ENCODE data around the gene NHSL2.
A peak's percentile ranks its signal among the peaks of the same experiment; 100 is the strongest.
"Not testable (repeated sequence)": the region's sequence is repeated elsewhere in the genome, so short reads cannot be mapped to it uniquely, and the experiment has no call there.

NHSL2 gene

GRCh38 chrX:71910643-71910985 is at the start of gene NHSL2:
NHSL2 (plus strand) TSS chrX:71910845.
- DNase-seq: no peak

GRCh38 chrX:71867680-71868079 is 43.0 kb upstream of the NHSL2 start:
- DNase-seq: no peak

- DNase-seq: peak in 1 of 2 experiments; percentile 18
Observed at GRCh38 chrX:71869566-71869965, 41.1 kb upstream of the NHSL2 start.

GRCh38 chrX:71870208-71871098 is 40.2 kb upstream of the NHSL2 start:
- DNase-seq: peak; percentile 30 to 32

GRCh38 chrX:71871367-71871766 is 39.3 kb upstream of the NHSL2 start:
- peak; percentile 39 to 58 for DNase-seq

- DNase-seq: no peak
Observed at GRCh38 chrX:71872542-71873458, 37.8 kb upstream of the NHSL2 start.

GRCh38 chrX:71873459-71873833 is 37.2 kb upstream of the NHSL2 start:
- no peak for DNase-seq

GRCh38 chrX:71876841-71877240 is 33.8 kb upstream of the NHSL2 start:
- DNase-seq: not testable (repeated sequence)

- no peak for DNase-seq
Observed at GRCh38 chrX:71885099-71885498, 25.5 kb upstream of the NHSL2 start.

GRCh38 chrX:71895607-71896006 is 15.0 kb upstream of the NHSL2 start:
- DNase-seq: no peak

GRCh38 chrX:71906144-71906543 is 4.5 kb upstream of the NHSL2 start:
- no peak for DNase-seq

- DNase-seq: no peak
Observed at GRCh38 chrX:71908387-71908786, 2.3 kb upstream of the NHSL2 start.

- no peak for DNase-seq
Observed at GRCh38 chrX:71909956-71910355, 689 bp upstream of the NHSL2 start.

- peak; percentile 35 to 47 for DNase-seq
Observed at GRCh38 chrX:71910986-71911730, 513 bp downstream of the NHSL2 start.

GRCh38 chrX:71911731-71912050 is 1.0 kb downstream of the NHSL2 start:
- DNase-seq: no peak

GRCh38 chrX:71912156-71912555 is 1.5 kb downstream of the NHSL2 start:
- no peak for DNase-seq

GRCh38 chrX:71913156-71913950 is 2.7 kb downstream of the NHSL2 start:
- DNase-seq: no peak

- DNase-seq: no peak
Observed at GRCh38 chrX:71917621-71918343, 7.1 kb downstream of the NHSL2 start.

- no peak for DNase-seq
Observed at GRCh38 chrX:71919431-71919830, 8.8 kb downstream of the NHSL2 start.

GRCh38 chrX:71919886-71920285 is 9.2 kb downstream of the NHSL2 start:
- no peak for DNase-seq

GRCh38 chrX:71922686-71923085 is 12.0 kb downstream of the NHSL2 start:
- no peak for DNase-seq

- DNase-seq: no peak
Observed at GRCh38 chrX:71923516-71923915, 12.9 kb downstream of the NHSL2 start.

Data from activated T-cell treated with anti-CD3 and anti-CD28 coated beads, Interleukin-2, amount 50 U/mL, for 48 hours (primary cell).